Activated CD4-positive, alpha-beta T cell treated with anti-CD3 and anti-CD28 coated beads, Interleukin-2, amount 50 U/mL, for 16 hours (primary cell): ENCODE measurements around the gene CDR2L.
A peak's percentile ranks its signal among the peaks of the same experiment; 100 is the strongest.
"Not testable (repeated sequence)": the region's sequence is repeated elsewhere in the genome, so short reads cannot be mapped to it uniquely, and the experiment has no call there.

Source experiments
- DNase-seq: peaks from one replicate; pipeline ENCODE4 v3.0.0-alpha.2; 2020

Gene CDR2L

GRCh38 chr17:74960570-74961342, 26.7 kb upstream of the CDR2L start:
- DNase-seq = peak; percentile 62

GRCh38 chr17:74961657-74962350, 25.6 kb upstream of the CDR2L start:
- DNase-seq = peak; percentile 84

GRCh38 chr17:74962622-74963394, 24.6 kb upstream of the CDR2L start:
- no peak for DNase-seq

GRCh38 chr17:74963656-74964055, 23.8 kb upstream of the CDR2L start:
- DNase-seq = no peak

DNA sequence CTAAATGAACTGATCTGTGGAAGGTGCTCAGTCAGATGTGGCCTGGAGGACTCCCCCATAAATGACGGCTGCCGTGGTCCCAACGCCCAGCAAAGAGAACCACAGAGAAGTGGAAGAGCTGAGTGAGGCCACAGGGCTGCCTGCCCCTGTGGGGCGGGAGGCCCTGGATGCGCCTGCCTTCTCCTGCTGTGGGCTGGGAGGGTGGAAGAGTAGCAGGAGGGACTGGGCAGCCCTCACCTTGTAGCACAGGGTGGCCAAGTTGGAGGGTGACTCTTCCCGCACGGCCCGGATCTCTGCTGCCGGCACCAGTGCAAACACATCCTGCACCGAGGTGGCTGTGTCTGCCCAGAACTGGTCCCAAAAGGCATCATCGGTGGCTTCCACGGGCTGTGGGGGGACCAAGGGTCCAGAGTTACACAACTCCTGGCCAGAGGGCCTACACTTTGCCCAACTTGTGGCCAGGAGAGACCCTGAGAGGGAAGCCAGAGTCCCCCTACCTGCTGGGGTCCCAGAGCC, 23.1 kb upstream of the CDR2L start:
- no peak for DNase-seq

DNA sequence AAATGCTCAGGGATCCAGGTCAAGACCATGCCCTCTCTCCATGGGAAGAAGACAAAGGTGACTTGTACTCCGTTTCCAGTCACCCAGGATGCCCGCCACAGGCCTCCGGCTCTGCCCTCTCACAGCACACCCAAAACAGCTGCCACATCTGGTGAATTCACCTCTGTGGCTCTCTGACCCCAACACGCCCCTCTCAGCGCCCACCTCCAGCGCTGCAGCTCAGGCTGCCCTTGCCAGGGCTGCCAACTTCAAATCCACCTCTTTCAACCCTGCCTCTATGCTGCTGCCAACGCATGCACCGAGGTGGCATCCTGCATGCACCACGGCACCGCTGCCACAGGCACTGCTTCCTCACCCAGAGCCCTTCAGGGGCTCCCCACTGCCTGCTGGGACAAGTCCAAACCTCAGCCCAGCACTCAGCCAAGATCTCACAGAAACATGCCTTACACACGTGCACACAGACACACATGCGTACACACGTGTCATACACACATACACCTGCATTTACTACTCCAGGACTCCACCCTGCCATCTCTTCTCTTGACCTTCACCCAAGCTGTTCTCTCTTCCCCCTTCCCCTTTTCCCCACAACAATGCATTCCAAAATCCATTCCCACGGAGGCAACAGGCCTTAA, 22.3 kb upstream of the CDR2L start:
- DNase-seq = no peak

DNA sequence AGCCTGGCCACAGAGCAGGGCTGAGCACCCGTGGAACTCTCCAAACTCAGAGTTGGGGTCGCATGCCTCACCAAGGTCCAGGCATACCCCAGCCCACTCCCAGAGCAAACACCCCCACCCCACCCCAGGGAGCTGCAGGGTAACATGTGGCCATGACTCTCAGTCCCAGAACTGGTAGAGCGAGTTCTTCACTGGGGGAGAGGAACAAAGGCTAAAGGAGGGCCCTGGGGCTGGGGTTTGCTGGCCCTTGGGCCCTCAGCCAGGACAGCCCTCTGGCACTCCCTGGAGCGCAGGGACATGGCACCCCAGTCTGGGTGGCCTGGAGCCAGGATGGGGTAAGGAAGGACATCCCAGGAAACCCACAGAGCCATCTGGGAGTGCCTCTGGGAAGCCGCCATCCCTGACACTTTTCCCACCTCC, 19.1 kb upstream of the CDR2L start:
- no peak for DNase-seq

GRCh38 chr17:74969501-74969900, 17.9 kb upstream of the CDR2L start:
- not testable (repeated sequence) for DNase-seq

DNA sequence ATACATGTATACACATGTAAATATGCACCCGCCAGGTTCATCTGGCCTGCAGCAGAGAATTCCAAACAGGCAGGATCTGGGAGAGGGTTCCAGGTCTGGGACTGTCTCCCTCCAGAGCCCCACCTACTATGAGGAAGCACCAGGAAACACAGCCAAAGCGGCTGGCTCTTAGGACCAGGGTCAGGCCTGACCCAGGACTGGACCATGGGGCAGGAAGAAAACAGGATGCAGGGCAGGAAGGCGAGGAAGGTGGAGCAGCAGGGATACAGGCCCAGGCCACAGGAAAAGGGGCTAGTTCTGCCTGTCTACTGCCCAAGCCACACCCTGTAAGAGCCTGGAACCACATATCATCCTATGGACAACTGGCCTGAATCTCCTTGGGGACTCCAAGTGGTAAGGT, 17.0 kb upstream of the CDR2L start:
- DNase-seq = no peak

DNA sequence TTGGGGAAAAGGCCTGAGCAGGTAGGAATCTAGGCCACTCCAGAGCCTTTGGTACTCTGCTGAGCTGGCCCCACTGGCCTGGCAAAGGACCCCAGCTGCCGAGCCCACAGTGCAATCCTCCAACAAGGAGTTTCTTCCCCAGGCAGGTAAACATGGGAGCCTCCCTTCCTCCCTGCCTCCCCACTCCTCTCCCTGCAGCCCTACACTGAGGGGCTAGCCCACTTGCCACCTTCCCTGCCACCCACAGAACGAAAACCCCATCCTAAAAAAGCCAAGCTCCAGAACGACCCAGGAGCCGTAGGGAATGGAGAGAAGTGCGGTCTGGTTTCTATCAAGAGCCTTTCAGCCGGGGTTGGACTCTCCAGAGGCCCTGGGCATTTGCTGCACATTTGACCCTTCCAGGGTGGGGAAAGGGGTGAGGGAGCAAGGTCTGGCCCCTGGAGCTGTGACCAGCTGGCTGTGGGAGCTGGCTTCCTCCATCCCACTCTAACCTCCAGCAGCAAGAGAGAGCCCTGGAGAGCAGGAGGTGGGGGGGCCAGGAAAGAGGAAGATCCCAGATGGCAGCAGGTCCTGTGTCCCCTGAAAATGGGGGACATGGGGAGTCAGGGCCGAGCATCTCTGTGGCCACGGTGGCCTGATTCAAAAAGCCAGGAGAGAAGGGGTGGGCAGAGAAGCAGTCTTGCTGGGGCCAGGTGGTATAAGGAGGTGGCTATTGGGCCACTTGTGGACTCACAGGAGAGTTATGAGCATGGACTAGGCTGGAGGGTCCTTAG, 16.2 kb upstream of the CDR2L start:
- no peak for DNase-seq

DNA sequence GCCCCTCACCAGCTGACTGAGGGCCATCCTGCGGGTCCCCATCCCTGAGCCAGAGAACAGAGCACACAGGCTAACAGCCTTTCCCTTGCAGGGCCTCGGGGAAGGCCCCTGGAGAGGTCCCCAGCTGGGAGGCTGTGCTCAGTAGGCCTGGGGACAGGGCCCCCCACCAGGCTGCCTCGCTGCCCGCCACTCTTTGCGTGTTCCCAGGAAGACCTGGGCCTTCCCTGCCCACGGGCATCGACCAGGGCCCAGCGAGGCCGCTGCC, 15.7 kb upstream of the CDR2L start:
- no peak for DNase-seq

GRCh38 chr17:74972107-74972972, 15.1 kb upstream of the CDR2L start, which contains the start of gene HID1:
HID1 (minus strand) TSS chr17:74972759; CDS start chr17:74972656, 103 bp downstream.
- DNase-seq = peak; percentile 57

- no peak for DNase-seq
Observed at GRCh38 chr17:74972973-74973328, 14.5 kb upstream of the CDR2L start.

DNA sequence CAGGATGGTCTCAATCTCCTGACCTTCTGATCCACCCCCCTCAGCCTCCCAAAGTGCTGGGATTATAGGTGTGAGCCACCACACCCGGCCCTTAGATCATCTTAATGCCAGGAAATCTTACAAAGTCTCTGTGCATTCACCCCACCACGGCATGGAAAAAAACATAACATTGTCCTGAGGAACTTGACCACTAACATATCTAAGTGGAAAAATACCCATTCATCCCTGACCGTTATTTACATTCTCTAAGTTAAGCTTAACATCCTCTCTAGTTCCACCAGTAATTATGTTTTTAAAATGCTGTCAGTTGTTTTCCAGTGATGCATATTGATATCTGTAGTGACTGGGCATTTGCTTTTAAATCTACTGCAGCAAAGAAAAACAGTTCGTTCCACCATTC, 11.5 kb upstream of the CDR2L start:
- no peak for DNase-seq

DNA sequence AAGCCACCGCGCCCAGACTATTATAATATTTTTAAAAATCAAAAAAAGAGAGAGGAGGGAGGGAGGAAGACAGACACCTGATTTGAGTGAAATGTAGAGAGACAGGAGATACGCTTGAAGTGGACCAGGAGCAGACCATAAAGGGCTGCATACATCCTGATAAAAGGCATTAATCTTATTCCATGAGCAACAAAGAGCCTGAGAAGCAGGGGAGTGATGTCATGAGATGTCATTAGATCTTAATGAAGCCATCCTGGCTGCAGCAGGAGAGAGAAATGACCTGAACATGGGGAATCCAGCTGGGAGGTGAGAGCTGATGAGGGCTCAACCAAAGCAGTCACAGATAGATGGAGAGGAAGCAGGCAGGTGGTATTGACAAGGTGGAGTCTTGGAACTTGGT, 9.6 kb upstream of the CDR2L start:
- no peak for DNase-seq

DNA sequence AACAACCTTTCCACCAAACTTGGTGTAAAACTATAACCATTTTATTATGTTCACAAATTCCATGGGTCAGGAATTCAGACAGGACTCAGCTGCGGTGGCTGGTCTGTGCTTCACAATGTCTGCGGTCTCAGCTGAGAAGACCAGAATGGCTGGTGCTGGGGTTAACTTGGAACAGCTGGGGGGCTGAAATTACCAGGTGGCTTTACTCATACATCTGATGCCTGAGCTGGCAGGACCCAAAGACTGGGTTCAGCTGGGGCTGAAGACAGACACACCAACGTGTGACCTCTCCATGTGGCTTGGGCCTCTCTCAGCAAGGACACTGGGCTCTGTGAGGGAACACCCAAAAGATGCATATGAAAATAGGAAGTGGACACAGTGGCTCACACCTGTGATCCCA, 9.2 kb upstream of the CDR2L start:
- DNase-seq = no peak

DNA sequence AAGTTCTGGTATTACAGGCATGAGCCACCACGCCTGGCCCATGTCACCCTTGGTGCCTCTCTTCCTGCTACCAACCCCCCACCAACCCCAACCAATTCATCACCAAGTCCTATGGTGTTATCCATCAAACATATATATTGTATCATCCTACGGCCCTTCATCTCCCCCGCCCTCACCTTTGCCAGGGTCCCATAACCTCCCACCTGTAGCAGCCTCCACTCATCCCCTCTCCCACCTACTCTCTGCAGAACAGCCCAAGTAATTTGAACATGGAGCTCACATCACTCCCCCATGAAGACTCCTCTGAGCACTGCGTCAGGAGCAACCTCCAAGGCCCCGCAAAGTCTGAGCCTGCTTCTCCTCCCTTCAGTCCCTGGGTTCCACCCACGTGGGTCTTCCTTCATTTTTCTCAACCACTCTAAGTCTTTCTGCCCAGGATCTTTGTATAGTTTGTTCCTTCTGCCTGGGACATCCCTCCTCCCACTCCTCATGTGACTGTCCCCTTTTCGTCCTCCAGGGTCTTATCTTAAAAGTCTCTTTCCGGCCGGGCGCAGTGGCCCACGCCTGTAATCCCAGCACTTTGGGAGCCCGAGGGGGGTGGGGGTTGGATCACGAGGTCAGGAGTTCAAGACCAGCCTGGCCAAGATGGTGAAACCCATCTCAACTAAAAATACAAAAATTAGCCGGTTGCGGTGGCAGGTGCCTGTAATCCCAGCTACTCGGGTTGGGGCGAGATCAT, 7.9 kb upstream of the CDR2L start:
- DNase-seq = no peak

GRCh38 chr17:74981318-74981978, 6.0 kb upstream of the CDR2L start:
- DNase-seq = no peak

DNA sequence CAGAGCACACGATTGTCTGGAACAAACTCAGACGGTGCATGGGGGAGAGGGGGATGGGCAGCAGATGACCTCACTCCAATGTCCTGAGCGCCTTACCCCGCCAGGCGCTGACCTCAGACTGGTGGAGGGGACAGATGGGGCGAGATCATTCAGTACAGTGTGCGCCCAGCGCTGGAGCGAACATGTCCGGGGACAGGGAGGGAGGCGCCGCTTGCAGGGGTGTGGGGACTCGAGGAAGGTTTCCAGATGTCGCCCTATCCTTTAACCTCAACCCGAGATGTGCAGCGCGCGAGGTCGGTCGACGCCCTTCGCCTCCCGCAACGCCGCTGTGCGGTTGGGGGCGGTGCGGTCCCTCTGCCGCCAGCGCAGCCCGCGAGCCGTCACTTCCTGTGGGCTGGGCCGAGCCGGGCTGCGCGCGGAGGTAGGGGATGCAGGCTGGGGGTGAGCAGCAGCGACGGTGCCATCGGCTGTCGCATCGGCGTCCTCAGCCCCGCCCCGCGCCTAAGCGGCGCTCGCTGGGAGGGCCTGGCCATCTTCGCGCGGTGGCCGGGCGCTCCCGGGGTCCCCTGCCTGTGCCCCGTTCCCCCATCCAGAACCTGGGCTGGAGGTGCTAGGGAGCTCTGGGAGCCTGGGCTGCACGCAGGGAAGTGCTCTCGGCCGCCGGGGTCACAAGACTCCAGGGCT, 5.3 kb upstream of the CDR2L start:
- DNase-seq = peak; percentile 78
